Stomach (tissue), 9 donors: ENCODE measurements around the gene MCM7. TPM values are rescaled to one million over a fixed set of nuclear protein-coding genes. Genes with fewer than 3 reads are reported as not detected.
"Not testable (repeated sequence)": the region's sequence is repeated elsewhere in the genome, so short reads cannot be mapped to it uniquely, and the experiment has no call there.

Experiments used
- DNase-seq, 2 donors: peaks; one replicate each; pipeline versions ENCODE4 v3.0.0 to v3.0.0-alpha.2; 2013 to 2019
- H3K27ac ChIP-seq, 5 donors: fragments of 200-600 bp in 4 of 5; sonication (generic) in 4 of 5; one replicate each; pipeline ENCODE4 v1.5.1; 2013 to 2019; ENCODE audit warnings: mild to moderate bottlenecking in 1 of 5, moderate library complexity in 1 of 5
- H3K27me3 ChIP-seq, 3 donors: fragments of 200-600 bp; sonication (generic); one replicate each; pipeline ENCODE4 v1.5.1; 2017 to 2019; ENCODE audit warnings: mixed run types in 1 of 3
- H3K36me3 ChIP-seq, 4 donors: fragments of 200-600 bp; sonication (generic); 1 replicate in 3 of 4; 2 replicates in 1 of 4; pipeline ENCODE4 v1.5.1; 2016 to 2019
- H3K4me1 ChIP-seq, 4 donors: fragments of 200-600 bp; sonication (generic); one replicate each; pipeline ENCODE4 v1.5.1; 2016 to 2019
- H3K4me3 ChIP-seq, 4 donors: fragments of 200-600 bp; sonication (generic) in 3 of 4; one replicate each; pipeline ENCODE4 v1.5.1; 2016 to 2019; ENCODE audit warnings: mild to moderate bottlenecking in 1 of 4
- H3K9me3 ChIP-seq, 4 donors: fragments of 200-600 bp; sonication (generic); one replicate each; pipeline ENCODE4 v1.5.1; 2016 to 2019
- EP300 ChIP-seq: sonication (generic); formaldehyde crosslinking; IDR thresholded peaks from one replicate; pipeline ENCODE4 v1.6.1; 2017; ENCODE audit warnings: antibody characterized with exemption
- POLR2A ChIP-seq, 4 donors: fragments of 450-650 bp; IDR thresholded peaks; one replicate each; pipeline ENCODE4 v1.6.1; 2016; ENCODE audit warnings: antibody characterized with exemption in 4 of 4, control low read depth in 2 of 4, mild to moderate bottlenecking in 1 of 4, moderate library complexity in 1 of 4
- POLR2AphosphoS5 ChIP-seq, 3 donors: sonication (generic); formaldehyde crosslinking; IDR thresholded peaks; one replicate each; pipeline ENCODE4 v1.6.1; 2016; ENCODE audit warnings: antibody characterized with exemption in 3 of 3
- WGBS, 5 donors: extraction: QIAGEN DNeasy Blood & Tissue Kit in 3 of 5; methylation state at CpG; one replicate each; pipeline versions ENCODE4 v1.1.5 to v1.1.7; 2013 to 2018; 5-methylcytosine and 5-hydroxymethylcytosine counted together
- intact Hi-C: fragments of 100-400 bp; cut with DNase I; formaldehyde crosslinking; loops from one replicate; pipeline ENCODE4 v1.15.1; 2023; ENCODE audit warnings: low total_unique reads
- polyA plus RNA-seq, 3 donors: library from polyadenylated mRNA; stranded (reverse); fragments of 200-250 nt; gene quantifications; one replicate each; pipeline ENCODE4 v1.2.3, GENCODE V29; 2013
- total RNA-seq, 5 donors: library from RNA; depleted of rRNA; stranded (reverse); fragments of >200 nt; gene quantifications; one replicate each; pipeline versions ENCODE4 v1.1.0 to v1.2.3, GENCODE V29; 2014 to 2016
- TF ChIP-seq, protein P1 (sequence below), 7 experiments: fragments of 450-650 bp in 4 of 7; fragments of 200-600 bp in 3 of 7; sonication (generic) in 3 of 7; IDR thresholded peaks; one replicate each; pipeline ENCODE4 v1.5.1; 2016 to 2019; ENCODE audit warnings: antibody characterized with exemption in 7 of 7, control low read depth in 2 of 7, mild to moderate bottlenecking in 1 of 7
- donor health status: healthy with polysubstance abuse.
- donor health status: Bipolar disorder and iron deficiency.
- donor health status: healthy.

MCM7 gene
- total and polyA plus RNA-seq, 8 donors: 39.6 to 104 (median 50.5) TPM

DNA sequence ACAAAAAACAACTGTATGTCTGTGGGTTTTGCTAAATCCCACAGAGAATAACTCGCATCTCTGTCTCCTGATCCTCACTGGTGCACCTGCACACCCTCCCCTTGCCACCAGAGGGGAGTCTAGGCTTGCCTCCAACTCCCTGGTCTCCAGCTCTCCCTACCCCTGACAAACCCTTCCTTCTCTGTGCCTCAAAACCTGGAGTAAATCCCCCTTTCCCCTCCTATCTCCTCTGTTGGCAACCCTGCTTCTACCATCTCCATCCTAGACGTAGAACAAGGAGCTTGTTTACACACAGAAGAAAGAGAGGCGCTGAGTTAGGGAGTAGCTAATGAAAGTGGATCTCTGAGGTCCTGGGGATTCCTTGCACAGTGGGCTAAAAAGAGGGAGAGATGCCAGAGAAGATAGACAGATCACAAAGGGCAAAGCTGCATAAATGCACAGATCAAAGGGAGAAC is 31.5 kb upstream of the MCM7 start:
- peak; percentile 72 to 85 for DNase-seq
- 13 to 23% (median 20%) methylated on average over 3 of the region's 3 CpGs for WGBS, 5 donors
- H3K36me3 ChIP-seq: no peaks in the 10 kb centered on the region
- no peak overlapping the region for H3K4me3 ChIP-seq
- intact Hi-C loops: loop anchor here (10.0 kb wide), 1 partner anchor 82 kb away; the partner anchor contains the start of gene PVRIG
- peaks cover 20 to 41% (median 27%) of the 10 kb centered on the region in 4 donors for H3K4me1 ChIP-seq
- H3K9me3 ChIP-seq: no peaks in the 10 kb centered on the region
- TF ChIP-seq POLR2AphosphoS5 (IDR thresholded peaks at IDR 0.05) (no peak), POLR2A (IDR thresholded peaks at IDR 0.05) (no peak)
- TF ChIP-seq, protein P1, sequence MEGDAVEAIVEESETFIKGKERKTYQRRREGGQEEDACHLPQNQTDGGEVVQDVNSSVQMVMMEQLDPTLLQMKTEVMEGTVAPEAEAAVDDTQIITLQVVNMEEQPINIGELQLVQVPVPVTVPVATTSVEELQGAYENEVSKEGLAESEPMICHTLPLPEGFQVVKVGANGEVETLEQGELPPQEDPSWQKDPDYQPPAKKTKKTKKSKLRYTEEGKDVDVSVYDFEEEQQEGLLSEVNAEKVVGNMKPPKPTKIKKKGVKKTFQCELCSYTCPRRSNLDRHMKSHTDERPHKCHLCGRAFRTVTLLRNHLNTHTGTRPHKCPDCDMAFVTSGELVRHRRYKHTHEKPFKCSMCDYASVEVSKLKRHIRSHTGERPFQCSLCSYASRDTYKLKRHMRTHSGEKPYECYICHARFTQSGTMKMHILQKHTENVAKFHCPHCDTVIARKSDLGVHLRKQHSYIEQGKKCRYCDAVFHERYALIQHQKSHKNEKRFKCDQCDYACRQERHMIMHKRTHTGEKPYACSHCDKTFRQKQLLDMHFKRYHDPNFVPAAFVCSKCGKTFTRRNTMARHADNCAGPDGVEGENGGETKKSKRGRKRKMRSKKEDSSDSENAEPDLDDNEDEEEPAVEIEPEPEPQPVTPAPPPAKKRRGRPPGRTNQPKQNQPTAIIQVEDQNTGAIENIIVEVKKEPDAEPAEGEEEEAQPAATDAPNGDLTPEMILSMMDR (IDR thresholded peaks at IDR 0.05): peak in 5 of 7 experiments; percentile 72 to 97 (median 82)
- no peaks in the 10 kb centered on the region for H3K27me3 ChIP-seq
- H3K27ac ChIP-seq: no peak overlapping the region

DNA sequence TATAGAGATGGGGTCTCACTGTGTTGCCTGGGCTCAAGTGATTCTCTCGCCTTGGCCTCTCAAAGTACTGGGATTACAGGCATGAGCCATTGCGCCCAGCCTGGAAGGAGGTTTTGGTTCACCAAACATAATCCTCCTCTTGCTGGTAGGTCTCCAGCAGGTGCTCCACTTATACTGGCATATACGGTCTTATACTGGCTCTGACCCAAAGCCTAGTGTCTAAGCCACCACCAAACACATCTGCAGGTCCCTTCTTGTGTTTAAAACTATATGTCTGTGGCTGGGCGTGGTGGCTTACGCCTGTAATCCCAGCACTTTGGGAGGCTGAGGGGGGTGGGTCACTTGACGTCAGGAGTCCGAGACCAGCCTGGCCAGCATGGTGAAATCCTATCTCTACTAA is 30.9 kb upstream of the MCM7 start:
- H3K9me3 ChIP-seq: no peaks in the 10 kb centered on the region
- H3K27me3 ChIP-seq: no peaks in the 10 kb centered on the region
- peaks cover 22 to 43% (median 31%) of the 10 kb centered on the region in 4 donors for H3K4me1 ChIP-seq
- DNase-seq: no peak
- H3K4me3 ChIP-seq: no peak overlapping the region
- H3K36me3 ChIP-seq: no peaks in the 10 kb centered on the region
- TF ChIP-seq POLR2A (IDR thresholded peaks at IDR 0.05) (no peak), EP300 (no peak), POLR2AphosphoS5 (IDR thresholded peaks at IDR 0.05) (no peak)
- TF ChIP-seq, protein P1 (IDR thresholded peaks at IDR 0.05): no peak
- intact Hi-C loops: loop anchor here (10.0 kb wide), 1 partner anchor 83 kb away; the partner anchor contains the start of gene PVRIG
- 54 to 68% (median 59%) methylated on average over 5 to 7 of the region's 7 CpGs for WGBS, 5 donors
- H3K27ac ChIP-seq: no peak overlapping the region

DNA sequence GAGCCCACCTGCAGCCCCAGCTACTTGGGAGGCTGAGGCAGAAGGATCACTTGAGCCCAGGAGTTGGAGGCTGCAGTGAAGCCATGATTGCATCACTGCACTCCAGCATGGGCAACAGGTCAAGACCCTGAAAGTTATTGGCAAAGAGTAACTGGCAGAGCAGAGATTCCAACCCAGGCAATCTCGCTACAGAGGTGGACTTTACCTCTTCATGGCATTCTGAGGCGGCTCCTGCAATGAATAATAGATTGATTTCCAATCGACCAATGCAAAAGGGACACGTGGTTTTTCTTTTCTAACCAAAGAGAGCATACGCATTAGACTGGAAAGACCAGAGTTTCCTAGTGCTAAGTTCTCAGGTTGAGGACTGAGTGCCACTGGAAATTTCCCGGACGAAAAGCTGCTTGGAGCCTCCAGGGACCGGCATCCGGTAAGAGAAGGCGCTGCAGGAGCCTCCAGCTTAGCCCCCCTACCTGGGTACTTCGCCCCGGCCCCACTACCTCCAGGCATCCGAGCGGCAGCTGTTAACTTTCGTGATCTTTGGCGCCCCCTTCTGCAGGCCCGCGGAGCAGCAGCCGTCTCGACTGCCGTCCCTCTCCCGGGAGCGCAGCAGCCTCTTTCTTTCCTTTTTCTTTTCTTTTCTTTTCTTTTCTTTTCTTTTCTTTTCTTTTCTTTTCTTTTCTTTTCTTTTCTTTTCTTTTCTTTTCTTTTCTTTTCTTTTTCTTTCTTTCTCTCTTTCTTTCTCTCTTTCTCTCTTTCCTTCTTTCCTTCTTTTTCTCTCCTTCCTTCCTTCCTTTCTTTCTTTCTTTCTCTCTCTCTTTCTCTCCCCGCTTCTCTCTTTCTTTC is 29.6 kb upstream of the MCM7 start:
- Histone ChIP-seq H3K4me3 (peak overlapping the region in 3 of 4 donors; percentile 11 to 26 (median 20)), H3K9me3 (no peaks in the 10 kb centered on the region), H3K27me3 (no peaks in the 10 kb centered on the region), H3K4me1 (peaks cover 27 to 49% (median 37%) of the 10 kb centered on the region in 4 donors), H3K36me3 (no peaks in the 10 kb centered on the region), H3K27ac (peak overlapping the region in 4 of 5 donors; percentile 47 to 67 (median 60))
- DNase-seq: peak; percentile 88 to 91
- WGBS, 5 donors: 7 to 10% (median 10%) methylated on average over 24 of the region's 24 CpGs
- intact Hi-C loops: loop anchor here (10.0 kb wide), 1 partner anchor 84 kb away; the partner anchor contains the start of gene PVRIG
- no peak for TF ChIP-seq POLR2A (IDR thresholded peaks at IDR 0.05)
- TF ChIP-seq, protein P1 (IDR thresholded peaks at IDR 0.05): peak in 5 of 7 experiments; percentile 83 to 90 (median 85)

DNA sequence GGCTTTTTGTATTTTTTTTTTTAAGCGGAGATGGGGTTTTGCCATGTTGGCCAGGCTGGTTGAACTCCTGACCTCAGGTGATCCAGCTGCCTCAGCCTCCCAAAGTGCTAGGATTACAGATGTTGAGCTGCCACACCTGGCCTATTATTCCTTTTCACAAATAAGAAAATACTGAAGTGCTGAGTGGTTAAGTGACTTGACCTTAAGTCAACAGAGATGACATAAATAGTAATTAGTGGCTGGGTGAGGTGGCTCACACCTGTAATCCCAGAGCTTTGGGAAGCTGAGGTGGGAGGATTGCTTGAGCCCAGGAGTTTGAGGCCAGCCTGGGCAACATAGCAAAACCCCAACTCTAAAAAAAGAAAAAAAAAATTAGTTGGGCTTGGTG is 29.0 kb upstream of the MCM7 start:
- not testable (repeated sequence) for H3K9me3 ChIP-seq, DNase-seq, H3K27me3 ChIP-seq, H3K36me3 ChIP-seq, H3K4me3 ChIP-seq
- intact Hi-C loops: loop anchor here (10.0 kb wide), 1 partner anchor 85 kb away; the partner anchor contains the start of gene PVRIG
- peak overlapping the region in 2 of 5 donors; percentile 47 to 57 for H3K27ac ChIP-seq
- WGBS, 5 donors: 93 to 100% (median 95%) methylated on average over 1 of the region's 1 CpG
- peaks cover 34 to 55% (median 43%) of the 10 kb centered on the region in 4 donors for H3K4me1 ChIP-seq
